Measurements from ENCODE around the gene ALDH4A1. TPM values are rescaled to one million over a fixed set of nuclear protein-coding genes. Genes with fewer than 3 reads are reported as not detected.

The ALDH4A1 gene
- total RNA-seq, 1 donor from 2014 or later: 13.8 TPM

DNA sequence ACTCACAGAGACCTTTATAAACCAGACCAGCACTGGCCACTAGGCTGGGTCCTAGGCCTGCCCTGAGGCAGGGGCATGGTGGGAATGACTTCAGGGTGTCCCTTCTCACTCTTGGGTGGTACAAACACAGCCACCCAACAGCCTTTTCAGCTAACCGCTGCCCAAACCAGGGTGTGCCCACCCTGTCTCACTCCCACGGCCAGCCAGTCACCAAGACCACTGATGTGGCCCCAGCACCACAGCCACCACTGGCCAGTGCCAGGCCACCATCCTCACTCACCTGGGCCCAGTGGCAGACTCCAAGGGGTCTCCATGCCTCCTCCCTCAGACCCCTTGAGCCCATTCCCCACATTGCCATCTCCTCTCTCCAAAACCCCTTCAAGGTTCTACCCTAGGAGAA, 70.7 kb downstream of the ALDH4A1 start:
- FAIRE-seq (no peak), DNase-seq (ENCODE audit: low read depth) (no peak)
- Histone ChIP-seq H3K36me3 (ENCODE audit: insufficient read depth, low read length) (no peaks in the 10 kb centered on the region), H3K4me3 (ENCODE audit: insufficient read depth, low read depth, low read length) (no peak overlapping the region), H2AFZ (ENCODE audit: low read depth, low read length) (no peak overlapping the region), H3K9me3 (ENCODE audit: insufficient read depth, low read depth, low read length) (peaks cover 4% of the 10 kb centered on the region), H4K20me1 (ENCODE audit: insufficient read depth, low read length) (no peaks in the 10 kb centered on the region), H3K79me2 (ENCODE audit: insufficient read depth, low read length) (no peaks in the 10 kb centered on the region), H3K4me1 (ENCODE audit: insufficient read depth, low read length) (no peaks in the 10 kb centered on the region), H3K9ac (ENCODE audit: low read length) (no peak overlapping the region), H3K27me3 (ENCODE audit: insufficient read depth, low read length) (peaks cover 7% of the 10 kb centered on the region), H3K4me2 (ENCODE audit: low read length) (no peak overlapping the region), H3K27ac (ENCODE audit: low read depth, low read length) (no peak overlapping the region)
- peaks cover 41% of the 10 kb centered on the region for H3K27me3 Mint-ChIP-seq (ENCODE audit: low read depth, unreplicated experiment)
- no peak overlapping the region for H3K4me3 Mint-ChIP-seq (ENCODE audit: unreplicated experiment)
- no peaks in the 10 kb centered on the region for H3K36me3 Mint-ChIP-seq (ENCODE audit: low read depth, unreplicated experiment)
- TF ChIP-seq, protein P1, sequence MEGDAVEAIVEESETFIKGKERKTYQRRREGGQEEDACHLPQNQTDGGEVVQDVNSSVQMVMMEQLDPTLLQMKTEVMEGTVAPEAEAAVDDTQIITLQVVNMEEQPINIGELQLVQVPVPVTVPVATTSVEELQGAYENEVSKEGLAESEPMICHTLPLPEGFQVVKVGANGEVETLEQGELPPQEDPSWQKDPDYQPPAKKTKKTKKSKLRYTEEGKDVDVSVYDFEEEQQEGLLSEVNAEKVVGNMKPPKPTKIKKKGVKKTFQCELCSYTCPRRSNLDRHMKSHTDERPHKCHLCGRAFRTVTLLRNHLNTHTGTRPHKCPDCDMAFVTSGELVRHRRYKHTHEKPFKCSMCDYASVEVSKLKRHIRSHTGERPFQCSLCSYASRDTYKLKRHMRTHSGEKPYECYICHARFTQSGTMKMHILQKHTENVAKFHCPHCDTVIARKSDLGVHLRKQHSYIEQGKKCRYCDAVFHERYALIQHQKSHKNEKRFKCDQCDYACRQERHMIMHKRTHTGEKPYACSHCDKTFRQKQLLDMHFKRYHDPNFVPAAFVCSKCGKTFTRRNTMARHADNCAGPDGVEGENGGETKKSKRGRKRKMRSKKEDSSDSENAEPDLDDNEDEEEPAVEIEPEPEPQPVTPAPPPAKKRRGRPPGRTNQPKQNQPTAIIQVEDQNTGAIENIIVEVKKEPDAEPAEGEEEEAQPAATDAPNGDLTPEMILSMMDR (IDR thresholded peaks at IDR 0.05; ENCODE audit: insufficient read depth, low read depth, low read length): no peak
- TF ChIP-seq EZH2 (IDR thresholded peaks at IDR 0.05; ENCODE audit: insufficient read depth, low read length): no peak
- H3K4me1 Mint-ChIP-seq (ENCODE audit: low read depth, unreplicated experiment): no peaks in the 10 kb centered on the region
- H3K9me3 Mint-ChIP-seq (ENCODE audit: unreplicated experiment): peaks cover 7% of the 10 kb centered on the region
- H3K27ac Mint-ChIP-seq (ENCODE audit: unreplicated experiment): no peak overlapping the region

GRCh38 chr1:18830596-18830995, 71.8 kb downstream of the ALDH4A1 start:
- Histone ChIP-seq H3K9ac (ENCODE audit: low read length) (no peak overlapping the region), H2AFZ (ENCODE audit: low read depth, low read length) (no peak overlapping the region), H3K4me3 (ENCODE audit: insufficient read depth, low read depth, low read length) (no peak overlapping the region), H3K79me2 (ENCODE audit: insufficient read depth, low read length) (no peaks in the 10 kb centered on the region), H3K36me3 (ENCODE audit: insufficient read depth, low read length) (no peaks in the 10 kb centered on the region), H3K4me2 (ENCODE audit: low read length) (no peak overlapping the region), H4K20me1 (ENCODE audit: insufficient read depth, low read length) (no peaks in the 10 kb centered on the region), H3K27ac (ENCODE audit: low read depth, low read length) (no peak overlapping the region), H3K4me1 (ENCODE audit: insufficient read depth, low read length) (no peaks in the 10 kb centered on the region), H3K27me3 (ENCODE audit: insufficient read depth, low read length) (peaks cover 5% of the 10 kb centered on the region), H3K9me3 (ENCODE audit: insufficient read depth, low read depth, low read length) (peaks cover 4% of the 10 kb centered on the region)
- Mint-ChIP-seq H3K27ac (ENCODE audit: unreplicated experiment) (no peak overlapping the region), H3K4me3 (ENCODE audit: unreplicated experiment) (no peak overlapping the region), H3K4me1 (ENCODE audit: low read depth, unreplicated experiment) (no peaks in the 10 kb centered on the region), H3K27me3 (ENCODE audit: low read depth, unreplicated experiment) (peaks cover 37% of the 10 kb centered on the region), H3K36me3 (ENCODE audit: low read depth, unreplicated experiment) (no peaks in the 10 kb centered on the region), H3K9me3 (ENCODE audit: unreplicated experiment) (peaks cover 9% of the 10 kb centered on the region)
- TF ChIP-seq, protein P1 (IDR thresholded peaks at IDR 0.05; ENCODE audit: insufficient read depth, low read depth, low read length): no peak
- no peak for TF ChIP-seq EZH2 (IDR thresholded peaks at IDR 0.05; ENCODE audit: insufficient read depth, low read length)
- FAIRE-seq: no peak
- no peak for DNase-seq (ENCODE audit: low read depth)

- peaks cover 3% of the 10 kb centered on the region for H3K27me3 ChIP-seq (ENCODE audit: insufficient read depth, low read length)
- TF ChIP-seq, protein P1 (IDR thresholded peaks at IDR 0.05; ENCODE audit: insufficient read depth, low read depth, low read length): no peak
- no peak for TF ChIP-seq EZH2 (IDR thresholded peaks at IDR 0.05; ENCODE audit: insufficient read depth, low read length)
- no peaks in the 10 kb centered on the region for H3K4me1 Mint-ChIP-seq (ENCODE audit: low read depth, unreplicated experiment)
- no peak overlapping the region for H3K27ac ChIP-seq (ENCODE audit: low read depth, low read length)
- no peak overlapping the region for H2AFZ ChIP-seq (ENCODE audit: low read depth, low read length)
- FAIRE-seq (no peak), DNase-seq (ENCODE audit: low read depth) (no peak)
- H3K27ac Mint-ChIP-seq (ENCODE audit: unreplicated experiment): no peak overlapping the region
- H3K36me3 Mint-ChIP-seq (ENCODE audit: low read depth, unreplicated experiment): no peaks in the 10 kb centered on the region
- H3K4me1 ChIP-seq (ENCODE audit: insufficient read depth, low read length): no peaks in the 10 kb centered on the region
- H3K79me2 ChIP-seq (ENCODE audit: insufficient read depth, low read length): no peaks in the 10 kb centered on the region
- H3K27me3 Mint-ChIP-seq (ENCODE audit: low read depth, unreplicated experiment): peaks cover 28% of the 10 kb centered on the region
- H3K9ac ChIP-seq (ENCODE audit: low read length): no peak overlapping the region
- H3K4me3 Mint-ChIP-seq (ENCODE audit: unreplicated experiment): no peak overlapping the region
- no peak overlapping the region for H3K4me2 ChIP-seq (ENCODE audit: low read length)
- peaks cover 4% of the 10 kb centered on the region for H3K9me3 ChIP-seq (ENCODE audit: insufficient read depth, low read depth, low read length)
- H3K4me3 ChIP-seq (ENCODE audit: insufficient read depth, low read depth, low read length): no peak overlapping the region
- H4K20me1 ChIP-seq (ENCODE audit: insufficient read depth, low read length): no peaks in the 10 kb centered on the region
- peaks cover 9% of the 10 kb centered on the region for H3K9me3 Mint-ChIP-seq (ENCODE audit: unreplicated experiment)
- H3K36me3 ChIP-seq (ENCODE audit: insufficient read depth, low read length): no peaks in the 10 kb centered on the region
Observed at GRCh38 chr1:18829671-18830070, 72.7 kb downstream of the ALDH4A1 start.

All from astrocyte (in vitro differentiated cells and primary cell).